Right lobe of liver (tissue), 6 donors: Measurements from ENCODE around the gene SNAPC1. TPM values are rescaled to one million over a fixed set of nuclear protein-coding genes. Genes with fewer than 3 reads are reported as not detected.

Experiments
- ATAC-seq, 4 donors: fragments of 200-7000 bp; cut with Tn5 transposase; one replicate each; pipeline ENCODE4 v1.9.1; 2020; ENCODE audit warnings: mild to moderate bottlenecking in 4 of 4, moderate library complexity in 4 of 4
- DNase-seq, 3 donors: peaks; one replicate each; pipeline ENCODE4 v3.0.0-alpha.2; 2020
- H3K27ac ChIP-seq, 3 donors: fragments of 200-600 bp; one replicate each; pipeline ENCODE4 v1.8.0; 2022
- H3K27me3 ChIP-seq, 2 donors: fragments of 200-600 bp; one replicate each; pipeline ENCODE4 v1.8.0; 2022
- H3K36me3 ChIP-seq, 4 donors: fragments of 200-600 bp; sonication (generic) in 1 of 4; one replicate each; pipeline versions ENCODE4 v1.5.1 to v1.8.0; 2017 to 2022; ENCODE audit warnings: control low read depth in 1 of 4
- H3K4me1 ChIP-seq, 4 donors: fragments of 200-600 bp; sonication (generic) in 1 of 4; one replicate each; pipeline versions ENCODE4 v1.5.1 to v1.8.0; 2017 to 2022; ENCODE audit warnings: control low read depth in 1 of 4
- H3K4me3 ChIP-seq, 3 donors: fragments of 200-600 bp; one replicate each; pipeline ENCODE4 v1.8.0; 2022
- H3K9me3 ChIP-seq, 4 donors: fragments of 200-600 bp; sonication (generic) in 1 of 4; one replicate each; pipeline versions ENCODE4 v1.5.1 to v1.8.0; 2017 to 2022; ENCODE audit warnings: control low read depth in 1 of 4
- CTCF ChIP-seq, 4 donors: fragments of 200-600 bp in 3 of 4; fragments of 450-650 bp in 1 of 4; IDR thresholded peaks; one replicate each; pipeline versions ENCODE4 v1.5.1 to v1.8.0; 2016 to 2022; ENCODE audit warnings: antibody characterized with exemption in 4 of 4, mild to moderate bottlenecking in 2 of 4
- POLR2A ChIP-seq: fragments of 450-650 bp; IDR thresholded peaks from one replicate; pipeline ENCODE4 v1.6.1; 2017; ENCODE audit warnings: antibody characterized with exemption, mild to moderate bottlenecking
- intact Hi-C, 2 donors: fragments of 100-400 bp; cut with DNase I; formaldehyde crosslinking; loops; one replicate each; pipeline versions ENCODE4 v1.11.2 to v1.14.1; 2022
- total RNA-seq, 6 experiments: library from RNA; depleted of rRNA in 2 of 6; stranded (reverse); fragments of >200 nt in 2 of 6; fragmentation: NEBNext Ultra II Directional in 3 of 6; extraction: Animal tissue kit (Norgen Biotek cat#: 25700) in 3 of 6; gene quantifications; one replicate each; pipeline versions ENCODE4 v1.1.0 to v1.2.4, GENCODE V29; 2016 to 2023
- donor health status: DM: no; HTN: yes; CAD: no.
- donor health status: DM: no; HTN: no; CAD: no.
- donor health status: DM: no; HTN: no; CAD: no.
- donor health status: DM: no; HTN: yes; CAD: no.
- donor health status: DM: no; HTN: yes; CAD: no.

SNAPC1 gene
- total RNA-seq, 6 experiments from 2014 or later: 0.88 to 2.0 (median 1.8) TPM

DNA sequence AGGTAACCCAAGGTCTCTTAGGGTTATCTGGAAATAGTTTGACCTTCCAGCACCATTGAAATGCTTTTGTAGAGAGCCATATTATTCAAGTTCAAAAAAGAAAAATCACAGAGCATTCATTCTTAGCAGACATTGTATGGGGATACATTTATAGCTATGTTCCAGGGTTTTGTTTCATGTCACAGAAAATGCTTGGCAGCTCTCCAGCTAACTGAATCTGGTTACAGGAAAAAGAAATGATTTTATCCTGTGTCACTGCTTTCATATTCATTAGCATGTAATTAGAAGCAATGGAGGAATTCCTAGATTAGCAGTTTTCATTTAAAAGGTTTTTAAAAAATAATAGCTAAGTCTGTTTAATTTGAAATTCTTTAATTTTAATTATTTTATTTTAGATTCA is 78.9 kb downstream of the SNAPC1 start:
- no peak overlapping the region for H3K4me3 ChIP-seq
- DNase-seq (no peak), ATAC-seq (no peak)
- intact Hi-C loops: no loop called here
- no peak overlapping the region for H3K27ac ChIP-seq
- TF ChIP-seq POLR2A (no peak), CTCF (IDR thresholded peaks at IDR 0.05) (no peak)
- no peaks in the 10 kb centered on the region for H3K27me3 ChIP-seq
- H3K9me3 ChIP-seq: no peaks in the 10 kb centered on the region
- no peaks in the 10 kb centered on the region for H3K36me3 ChIP-seq
- no peaks in the 10 kb centered on the region for H3K4me1 ChIP-seq

Other genes with a start within 250 kb of the SNAPC1 start
- gene HIF1A, start 66.9 kb upstream of the SNAPC1 start, total RNA-seq: 100 to 1,000 TPM in 1 of 6 experiments, 10 to 100 TPM in 5; 15.9 to 117 (median 31.9) TPM
- under 1 TPM in 1 of 6 experiments, not detected in 5; 0.02 TPM for gene SYT16, start 50.3 kb downstream of the SNAPC1 start, total RNA-seq